A549 treated with Hydrocortisone at 1 μM for 4 hours (cell line): ENCODE data around the gene TUSC1. TPM values are rescaled to one million over a fixed set of nuclear protein-coding genes. Genes with fewer than 3 reads are reported as not detected.

Experiments used
- total RNA-seq: library from RNA; stranded (reverse); fragments of 200-300 nt; extraction: Qiagen RNA extraction; gene quantifications from 5 replicates; pipeline ENCODE4 v1.2.3, GENCODE V29; 2022

The TUSC1 gene
- total RNA-seq = 3.5 to 6.8 TPM (median 6.1 TPM) in 5 replicates

GRCh38 chr9:25678147-25678666, at the start of gene TUSC1:
Gene TUSC1 (minus strand): TSS chr9:25678444. CDS start chr9:25678312, 132 bp downstream.

